IMR-90 (cell line): ENCODE results near the gene SEC16A. TPM values are rescaled to one million over a fixed set of nuclear protein-coding genes. Genes with fewer than 3 reads are reported as not detected.

ENCODE experiments used
- ATAC-seq: fragments of 200-7000 bp; cut with Tn5 transposase; 2 replicates; pipeline ENCODE4 v1.9.1; 2020; ENCODE audit warnings: low read depth, mild to moderate bottlenecking, moderate library complexity
- BruUV-seq: library from RNA; stranded (reverse); fragments of 400-500 nt; replicated peaks from 2 replicates; lab custom pipeline; 2021; lab: Mats Ljungman, UMichigan
- CTCF ChIA-PET: fragments of 300-600 bp; formaldehyde crosslinking; extraction: SDS; loops from one replicate; lab custom pipeline; 2021; ENCODE audit warnings: antibody characterized with exemption; lab: Yijun Ruan, JAX
- POLR2A ChIA-PET: fragments of 300-600 bp; sonication (Branson Sonifier 250); formaldehyde crosslinking; loops from one replicate; lab custom pipeline; 2022; ENCODE audit warnings: antibody characterized with exemption; ENCODE audit not compliant: unreplicated experiment; lab: Charles Lee
- DNase-seq: peaks from one replicate; pipeline ENCODE4 v3.0.0; 2013
- H2AFZ ChIP-seq: replicated peaks from 2 replicates; pipeline ENCODE3; 2013; ENCODE audit warnings: low read length, mild to moderate bottlenecking; ENCODE audit not compliant: poor library complexity
- H2AK5ac ChIP-seq: 2 replicates; pipeline ENCODE4 v1.6.1; 2013; ENCODE audit warnings: low read depth, low read length, inconsistent platforms
- H2AK9ac ChIP-seq: replicated peaks from 2 replicates; pipeline ENCODE3; 2013; ENCODE audit warnings: mild to moderate bottlenecking, low read depth, low read length, moderate library complexity; ENCODE audit not compliant: poor library complexity
- H2BK120ac ChIP-seq: 2 replicates; pipeline ENCODE4 v1.6.1; 2013; ENCODE audit warnings: low read depth, low read length, inconsistent platforms
- H2BK15ac ChIP-seq: 3 replicates; pipeline ENCODE4 v1.6.1; 2013; ENCODE audit warnings: low read depth, low read length, inconsistent platforms
- H2BK20ac ChIP-seq: 2 replicates; pipeline ENCODE4 v1.6.1; 2013; ENCODE audit warnings: low read depth, mild to moderate bottlenecking, inconsistent platforms, low read length, moderate library complexity
- H2BK5ac ChIP-seq: 2 replicates; pipeline ENCODE4 v1.6.1; 2013; ENCODE audit warnings: mild to moderate bottlenecking, low read depth, low read length, inconsistent platforms; ENCODE audit not compliant: poor library complexity, severe bottlenecking
- H3K14ac ChIP-seq: replicated peaks from 2 replicates; pipeline ENCODE4 v1.6.1; 2013; ENCODE audit warnings: low read depth, low read length, inconsistent platforms
- H3K18ac ChIP-seq: 2 replicates; pipeline ENCODE4 v1.6.1; 2013; ENCODE audit warnings: low read depth, low read length, control low read depth
- H3K23ac ChIP-seq: 2 replicates; pipeline ENCODE4 v1.6.1; 2013; ENCODE audit warnings: low read depth, low read length, inconsistent platforms
- H3K27ac ChIP-seq: 2 replicates; pipeline ENCODE4 v1.5.1; 2013; ENCODE audit warnings: mild to moderate bottlenecking, control low read depth, low read length; ENCODE audit not compliant: insufficient read depth
- H3K27me3 ChIP-seq: 2 replicates; pipeline ENCODE4 v1.6.1; 2013; ENCODE audit warnings: low read length; ENCODE audit not compliant: control insufficient read depth, insufficient read depth
- H3K36me3 ChIP-seq: 2 replicates; pipeline ENCODE4 v1.6.1; 2013; ENCODE audit warnings: low read length, mixed read lengths; ENCODE audit not compliant: control insufficient read depth, insufficient read depth
- H3K4ac ChIP-seq: 2 replicates; pipeline ENCODE4 v1.6.1; 2013; ENCODE audit warnings: low read depth, low read length, inconsistent platforms
- H3K4me1 ChIP-seq: 2 replicates; pipeline ENCODE4 v1.6.1; 2013; ENCODE audit warnings: low read length, mixed read lengths; ENCODE audit not compliant: control insufficient read depth, insufficient read depth
- H3K4me2 ChIP-seq: 2 replicates; pipeline ENCODE4 v1.6.1; 2013; ENCODE audit warnings: low read depth, mild to moderate bottlenecking, control low read depth, low read length, moderate library complexity
- H3K4me3 ChIP-seq: 2 replicates; pipeline ENCODE4 v1.5.1; 2013; ENCODE audit warnings: low read depth, mild to moderate bottlenecking, control low read depth, low read length, moderate library complexity; ENCODE audit not compliant: insufficient read depth
- H3K56ac ChIP-seq: 2 replicates; pipeline ENCODE4 v1.6.1; 2013; ENCODE audit warnings: low read length, inconsistent platforms; ENCODE audit not compliant: insufficient read depth; ENCODE audit errors: extremely low read depth
- H3K79me1 ChIP-seq, 2 experiments: 2 replicates each; pipeline ENCODE4 v1.6.1; 2013; ENCODE audit warnings: low read length in 2 of 2, inconsistent platforms in 1 of 2, low read depth in 1 of 2
- H3K9ac ChIP-seq: 2 replicates; pipeline ENCODE4 v1.6.1; 2013; ENCODE audit warnings: low read depth, low read length, control low read depth
- H3K9me1 ChIP-seq: 2 replicates; pipeline ENCODE4 v1.6.1; 2013; ENCODE audit warnings: low read length, inconsistent platforms; ENCODE audit not compliant: insufficient read depth
- H3K9me3 ChIP-seq: 2 replicates; pipeline ENCODE4 v1.6.1; 2013; ENCODE audit warnings: low read length; ENCODE audit not compliant: control insufficient read depth, insufficient read depth
- H4K20me1 ChIP-seq: 2 replicates; pipeline ENCODE4 v1.6.1; 2013; ENCODE audit warnings: low read length, inconsistent platforms; ENCODE audit not compliant: insufficient read depth
- H4K5ac ChIP-seq: 2 replicates; pipeline ENCODE4 v1.6.1; 2013; ENCODE audit warnings: mild to moderate bottlenecking, low read depth, low read length, control low read depth
- H4K8ac ChIP-seq, 2 experiments: 2 replicates each; pipeline ENCODE4 v1.6.1; 2013; ENCODE audit warnings: low read depth in 2 of 2, low read length in 2 of 2, control low read depth in 1 of 2, inconsistent platforms in 1 of 2
- H4K91ac ChIP-seq: 2 replicates; pipeline ENCODE4 v1.6.1; 2013; ENCODE audit warnings: low read depth, low read length, inconsistent platforms; ENCODE audit not compliant: insufficient read depth
- RAD21 ChIP-seq: IDR thresholded peaks from 2 replicates; pipeline ENCODE4 v1.6.1; 2012; ENCODE audit warnings: low read length, improper control_type of control experiment
- WGBS, 2 experiments: methylation state at CpG; one replicate each; pipeline versions ENCODE4 v1.1.5 to v1.1.7; 2013; ENCODE audit warnings: missing lambda C conversion rate in 2 of 2; ENCODE audit not compliant: insufficient read length in 1 of 2; ENCODE audit errors: extremely low coverage in 2 of 2; 5-methylcytosine and 5-hydroxymethylcytosine counted together
- dilution Hi-C: fragments of 300-500 bp; cut with HindIII; formaldehyde crosslinking; loops from one replicate; pipeline ENCODE4 v1.14.3; 2018; ENCODE audit warnings: low sequenced_read_pairs; ENCODE audit not compliant: unreplicated experiment
- in situ Hi-C: fragments of 300-500 bp; cut with MboI; formaldehyde crosslinking; loops from 3 replicates; pipeline ENCODE4 v1.14.3; 2019; ENCODE audit warnings: low sequenced_read_pairs, inconsistent platforms, mixed read lengths
- intact Hi-C: fragments of 100-400 bp; cut with micrococcal nuclease; formaldehyde crosslinking; loops from 2 replicates; pipeline ENCODE4 v1.10.0; 2022
- polyA plus RNA-seq, 3 experiments: library from polyadenylated mRNA; depleted of rRNA; stranded (reverse); fragments of >200 nt; gene quantifications; 2 replicates each; pipeline ENCODE4 v1.2.3, GENCODE V29; 2012; ENCODE audit warnings: low replicate concordance in 1 of 3
- total RNA-seq: library from RNA; depleted of rRNA; stranded (reverse); fragments of >200 nt; gene quantifications from 2 replicates; pipeline ENCODE4 v1.2.3, GENCODE V29; 2012

Gene SEC16A
- total and polyA plus RNA-seq, 2 of the 4 experiments (the other 2 are of a cell fraction) = 12.2 to 48.1 TPM

DNA sequence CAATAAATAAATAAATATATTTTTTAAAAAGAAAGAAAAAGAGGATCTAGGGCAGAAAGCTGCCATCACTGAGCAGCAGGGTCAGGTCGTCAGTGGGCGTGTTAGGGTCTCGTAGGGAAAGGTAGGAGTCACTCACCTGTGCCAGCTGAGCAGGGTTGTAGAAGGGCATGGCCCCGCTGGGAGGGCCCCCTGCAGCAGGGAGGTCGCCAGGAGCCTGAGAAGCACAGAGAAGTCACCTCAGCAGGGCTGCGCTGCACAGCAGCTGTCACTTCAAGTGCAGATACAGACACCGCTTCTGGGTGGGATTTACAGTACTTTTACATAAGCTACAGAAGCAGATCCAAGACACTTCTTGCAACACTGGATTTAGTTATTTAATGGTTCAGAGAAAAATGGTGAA, 39.2 kb downstream of the SEC16A start:
- Histone ChIP-seq H2AK9ac (no peak overlapping the region), H3K27me3 (no peaks in the 10 kb centered on the region), H2BK120ac (no peak overlapping the region), H3K9me3 (no peaks in the 10 kb centered on the region), H2AFZ (no peak overlapping the region), H4K91ac (no peak overlapping the region), H3K23ac (no peak overlapping the region), H3K36me3 (peaks cover 79% of the 10 kb centered on the region), H3K27ac (no peak overlapping the region), H3K4me3 (no peak overlapping the region), H3K79me1 (peaks cover 4 to 47% of the 10 kb centered on the region in 2 experiments; a peak in 3 of 4 replicates), H3K9ac (no peak overlapping the region), H3K56ac (no peak overlapping the region), H2BK20ac (no peak overlapping the region), H2AK5ac (no peak overlapping the region), H3K18ac (no peak overlapping the region), H3K4me2 (no peak overlapping the region), H2BK5ac (no peak overlapping the region), H4K5ac (no peak overlapping the region), H3K14ac (no peak overlapping the region), H4K8ac (no peak overlapping the region), H3K4ac (no peak overlapping the region), H2BK15ac (no peak overlapping the region), H3K4me1 (peaks cover 3% of the 10 kb centered on the region), H4K20me1 (peaks cover 35% of the 10 kb centered on the region), H3K9me1 (no peaks in the 10 kb centered on the region)
- ChIA-PET POLR2A (no interaction called here), CTCF (interaction anchor here (0.6 kb wide), 1 partner anchor 267 kb away, joined by 8 read pairs; no protein-coding TSS in a partner anchor)
- no peak for TF ChIP-seq RAD21
- no CpG with 5 or more reads among the region's 7 CpGs for WGBS, 2 experiments
- in situ Hi-C loops = no loop called here
- dilution Hi-C loops = no loop called here
- ATAC-seq = no peak
- no peak for DNase-seq
- no TSS peak for BruUV-seq
- intact Hi-C loops = no loop called here
